GM12874 (cell line): Measurements from ENCODE around the gene PLCG1.

Experiments used
- CTCF ChIP-seq: IDR thresholded peaks from 2 replicates; pipeline ENCODE4 v1.5.1; 2011; ENCODE audit warnings: low read depth, mild to moderate bottlenecking, control low read depth, low read length, moderate library complexity; ENCODE audit not compliant: insufficient read depth

PLCG1 gene

GRCh38 chr20:41222296-41222695 lies 85.0 kb downstream of the PLCG1 start:
- TF ChIP-seq CTCF: no peak

GRCh38 chr20:41222703-41223102 lies 85.4 kb downstream of the PLCG1 start:
- no peak for TF ChIP-seq CTCF

- TF ChIP-seq CTCF: no peak
Observed at GRCh38 chr20:41223112-41223511, 85.8 kb downstream of the PLCG1 start.

GRCh38 chr20:41224281-41224680 lies 86.9 kb downstream of the PLCG1 start:
- no peak for TF ChIP-seq CTCF

GRCh38 chr20:41225091-41225490 lies 87.7 kb downstream of the PLCG1 start:
- no peak for TF ChIP-seq CTCF

GRCh38 chr20:41226426-41226825 lies 89.1 kb downstream of the PLCG1 start:
- no peak for TF ChIP-seq CTCF
